ENCODE measurements around the gene DPPA4. TPM values are rescaled to one million over a fixed set of nuclear protein-coding genes. Genes with fewer than 3 reads are reported as not detected.
"Not testable (repeated sequence)": the region's sequence is repeated elsewhere in the genome, so short reads cannot be mapped to it uniquely, and the experiment has no call there.

The DPPA4 gene
- total RNA-seq, 4 donors from 2014 or later, result not detected

DNA sequence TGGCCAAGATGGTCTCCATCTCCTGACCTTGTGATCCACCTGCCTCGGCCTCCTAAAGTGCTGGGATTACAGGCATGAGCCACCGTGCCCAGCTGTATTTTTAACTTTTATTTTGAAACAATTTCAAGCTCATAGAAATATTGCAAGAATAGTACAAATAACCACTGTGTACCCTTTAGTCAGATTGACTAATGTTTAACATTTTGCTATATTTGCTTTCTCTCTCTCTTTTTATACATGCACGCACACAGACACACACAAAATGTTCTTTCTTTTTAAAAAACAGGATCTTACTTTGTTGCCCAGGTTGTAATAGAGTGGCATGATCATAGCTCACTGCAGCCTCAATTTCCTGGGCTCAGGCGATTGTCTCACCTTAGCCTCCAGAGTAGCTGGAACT is 25.5 kb upstream of the DPPA4 start:
- no peak for TF ChIP-seq POLR2A (IDR thresholded peaks at IDR 0.05)
- TF ChIP-seq, protein P1, sequence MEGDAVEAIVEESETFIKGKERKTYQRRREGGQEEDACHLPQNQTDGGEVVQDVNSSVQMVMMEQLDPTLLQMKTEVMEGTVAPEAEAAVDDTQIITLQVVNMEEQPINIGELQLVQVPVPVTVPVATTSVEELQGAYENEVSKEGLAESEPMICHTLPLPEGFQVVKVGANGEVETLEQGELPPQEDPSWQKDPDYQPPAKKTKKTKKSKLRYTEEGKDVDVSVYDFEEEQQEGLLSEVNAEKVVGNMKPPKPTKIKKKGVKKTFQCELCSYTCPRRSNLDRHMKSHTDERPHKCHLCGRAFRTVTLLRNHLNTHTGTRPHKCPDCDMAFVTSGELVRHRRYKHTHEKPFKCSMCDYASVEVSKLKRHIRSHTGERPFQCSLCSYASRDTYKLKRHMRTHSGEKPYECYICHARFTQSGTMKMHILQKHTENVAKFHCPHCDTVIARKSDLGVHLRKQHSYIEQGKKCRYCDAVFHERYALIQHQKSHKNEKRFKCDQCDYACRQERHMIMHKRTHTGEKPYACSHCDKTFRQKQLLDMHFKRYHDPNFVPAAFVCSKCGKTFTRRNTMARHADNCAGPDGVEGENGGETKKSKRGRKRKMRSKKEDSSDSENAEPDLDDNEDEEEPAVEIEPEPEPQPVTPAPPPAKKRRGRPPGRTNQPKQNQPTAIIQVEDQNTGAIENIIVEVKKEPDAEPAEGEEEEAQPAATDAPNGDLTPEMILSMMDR (IDR thresholded peaks at IDR 0.05), result no peak
- TF ChIP-seq EP300 (IDR thresholded peaks at IDR 0.05), result no peak
- Histone ChIP-seq H3K36me3 (no peaks in the 10 kb centered on the region), H3K4me1 (no peaks in the 10 kb centered on the region), H3K27me3 (no peaks in the 10 kb centered on the region), H3K27ac (no peak overlapping the region), H3K9me3 (peaks cover 0 to 4% (median 0%) of the 10 kb centered on the region in 4 donors), H3K4me3 (no peak overlapping the region)
- 84 to 85% methylated on average over 4 of the region's 4 CpGs for WGBS, 2 donors
- no peak for DNase-seq (ENCODE audit: low spot score in 2 of 2)

- not testable (repeated sequence) for H3K36me3 ChIP-seq; H3K4me1 ChIP-seq; H3K27me3 ChIP-seq; H3K4me3 ChIP-seq; DNase-seq (ENCODE audit: low spot score in 2 of 2); H3K9me3 ChIP-seq; H3K27ac ChIP-seq
- WGBS, 2 donors, result 85% methylated on average over 2 of the region's 2 CpGs
Observed at GRCh38 chr3:109358809-109359208, 21.5 kb upstream of the DPPA4 start.

GRCh38 chr3:109356442-109357155 is 19.3 kb upstream of the DPPA4 start:
- Histone ChIP-seq H3K4me3 (no peak overlapping the region), H3K27ac (no peak overlapping the region), H3K4me1 (no peaks in the 10 kb centered on the region), H3K27me3 (no peaks in the 10 kb centered on the region), H3K9me3 (no peaks in the 10 kb centered on the region), H3K36me3 (no peaks in the 10 kb centered on the region)
- 73 to 85% methylated on average over 3 of the region's 3 CpGs for WGBS, 2 donors
- DNase-seq (ENCODE audit: low spot score in 2 of 2), result no peak
- TF ChIP-seq EP300 (IDR thresholded peaks at IDR 0.05) (no peak), POLR2A (IDR thresholded peaks at IDR 0.05) (no peak)
- TF ChIP-seq, protein P1 (IDR thresholded peaks at IDR 0.05), result no peak

GRCh38 chr3:109355625-109356441 is 18.5 kb upstream of the DPPA4 start:
- no peak for TF ChIP-seq POLR2A (IDR thresholded peaks at IDR 0.05)
- no peak for TF ChIP-seq EP300 (IDR thresholded peaks at IDR 0.05)
- TF ChIP-seq, protein P1 (IDR thresholded peaks at IDR 0.05), result no peak
- H3K4me3 ChIP-seq, result no peak overlapping the region
- no peaks in the 10 kb centered on the region for H3K27me3 ChIP-seq
- H3K4me1 ChIP-seq, result no peaks in the 10 kb centered on the region
- no peak overlapping the region for H3K27ac ChIP-seq
- H3K36me3 ChIP-seq, result no peaks in the 10 kb centered on the region
- 40 to 55% methylated on average over 8 of the region's 8 CpGs for WGBS, 2 donors
- no peaks in the 10 kb centered on the region for H3K9me3 ChIP-seq
- DNase-seq (ENCODE audit: low spot score in 2 of 2), result no peak

DNA sequence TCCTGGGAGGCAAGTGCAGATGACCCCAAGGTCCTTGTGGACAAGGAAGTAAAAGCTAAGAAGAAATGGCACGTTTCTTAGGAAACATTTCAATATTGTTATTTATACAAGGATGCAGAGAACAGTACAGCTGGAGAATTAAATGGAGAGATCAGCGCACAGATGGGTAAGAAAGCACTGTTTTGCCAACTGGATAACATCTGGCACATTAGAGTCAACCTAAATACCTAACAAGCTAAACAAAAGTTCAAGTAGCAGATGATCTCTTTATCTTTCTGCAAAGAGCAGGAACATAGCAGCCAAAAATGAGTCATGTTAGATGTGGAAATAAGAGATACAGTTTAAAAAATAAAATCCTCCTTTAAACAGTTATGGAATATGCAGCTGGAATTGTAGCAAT is 15.7 kb upstream of the DPPA4 start:
- no peaks in the 10 kb centered on the region for H3K27me3 ChIP-seq
- no peaks in the 10 kb centered on the region for H3K36me3 ChIP-seq
- H3K4me3 ChIP-seq, result no peak overlapping the region
- no peaks in the 10 kb centered on the region for H3K9me3 ChIP-seq
- 36 to 37% methylated on average over 2 of the region's 2 CpGs for WGBS, 2 donors
- DNase-seq (ENCODE audit: low spot score in 2 of 2), result no peak
- TF ChIP-seq EP300 (IDR thresholded peaks at IDR 0.05) (no peak), POLR2A (IDR thresholded peaks at IDR 0.05) (no peak)
- TF ChIP-seq, protein P1 (IDR thresholded peaks at IDR 0.05), result no peak
- H3K4me1 ChIP-seq, result no peaks in the 10 kb centered on the region
- H3K27ac ChIP-seq, result no peak overlapping the region

All from tibial nerve (tissue), 4 donors.